ENCODE data around the gene BCL2L12. TPM values are rescaled to one million over a fixed set of nuclear protein-coding genes. Genes with fewer than 3 reads are reported as not detected.
"Not testable (repeated sequence)": the region's sequence is repeated elsewhere in the genome, so short reads cannot be mapped to it uniquely, and the experiment has no call there.

The BCL2L12 gene
- polyA plus RNA-seq, 1 experiment: 21.5 TPM

DNA sequence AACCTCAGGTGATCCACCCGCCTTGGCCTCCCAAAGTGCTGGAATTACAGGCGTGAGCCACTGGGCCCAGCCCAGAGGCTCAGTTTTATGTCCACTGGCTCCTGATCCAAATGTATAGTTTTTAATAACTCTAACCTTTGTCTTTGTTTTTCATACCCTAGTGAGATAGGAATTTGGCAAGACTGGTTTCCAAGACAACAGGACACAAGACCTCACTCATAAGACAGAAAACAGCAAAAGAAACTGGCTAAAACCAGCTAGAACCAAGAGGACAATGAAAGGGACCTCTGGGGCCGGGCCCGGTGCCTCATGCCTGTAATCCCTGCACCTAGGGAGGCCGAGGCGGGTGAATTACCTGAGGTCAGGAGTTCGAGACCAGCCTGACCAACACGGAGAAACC lies 52.8 kb downstream of the BCL2L12 start:
- no peak overlapping the region for H3K4me3 ChIP-seq (ENCODE audit: low read depth, low read length)
- CTCF ChIA-PET: interaction anchor here (1.1 to 2.5 kb wide), 7 partner anchors 22 to 145 kb away, joined by 3 to 9 read pairs (median 5); partner anchors contain the start of genes AP2A1, FUZ and MED25
- TF ChIP-seq, protein P1, sequence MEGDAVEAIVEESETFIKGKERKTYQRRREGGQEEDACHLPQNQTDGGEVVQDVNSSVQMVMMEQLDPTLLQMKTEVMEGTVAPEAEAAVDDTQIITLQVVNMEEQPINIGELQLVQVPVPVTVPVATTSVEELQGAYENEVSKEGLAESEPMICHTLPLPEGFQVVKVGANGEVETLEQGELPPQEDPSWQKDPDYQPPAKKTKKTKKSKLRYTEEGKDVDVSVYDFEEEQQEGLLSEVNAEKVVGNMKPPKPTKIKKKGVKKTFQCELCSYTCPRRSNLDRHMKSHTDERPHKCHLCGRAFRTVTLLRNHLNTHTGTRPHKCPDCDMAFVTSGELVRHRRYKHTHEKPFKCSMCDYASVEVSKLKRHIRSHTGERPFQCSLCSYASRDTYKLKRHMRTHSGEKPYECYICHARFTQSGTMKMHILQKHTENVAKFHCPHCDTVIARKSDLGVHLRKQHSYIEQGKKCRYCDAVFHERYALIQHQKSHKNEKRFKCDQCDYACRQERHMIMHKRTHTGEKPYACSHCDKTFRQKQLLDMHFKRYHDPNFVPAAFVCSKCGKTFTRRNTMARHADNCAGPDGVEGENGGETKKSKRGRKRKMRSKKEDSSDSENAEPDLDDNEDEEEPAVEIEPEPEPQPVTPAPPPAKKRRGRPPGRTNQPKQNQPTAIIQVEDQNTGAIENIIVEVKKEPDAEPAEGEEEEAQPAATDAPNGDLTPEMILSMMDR (IDR thresholded peaks at IDR 0.05; ENCODE audit: insufficient read depth, low read depth, low read length): no peak
- POLR2A ChIA-PET: no interaction called here
- H3K36me3 ChIP-seq (ENCODE audit: control insufficient read depth, insufficient read depth, low read length): 0 out of 2 replicates have a peak, but pooled peaks cover 2% of the 10 kb centered on the region
- no peaks in the 10 kb centered on the region for H3K27me3 ChIP-seq (ENCODE audit: control insufficient read depth, insufficient read depth, low read length)
- DNase-seq (ENCODE audit: low read depth): no peak

DNA sequence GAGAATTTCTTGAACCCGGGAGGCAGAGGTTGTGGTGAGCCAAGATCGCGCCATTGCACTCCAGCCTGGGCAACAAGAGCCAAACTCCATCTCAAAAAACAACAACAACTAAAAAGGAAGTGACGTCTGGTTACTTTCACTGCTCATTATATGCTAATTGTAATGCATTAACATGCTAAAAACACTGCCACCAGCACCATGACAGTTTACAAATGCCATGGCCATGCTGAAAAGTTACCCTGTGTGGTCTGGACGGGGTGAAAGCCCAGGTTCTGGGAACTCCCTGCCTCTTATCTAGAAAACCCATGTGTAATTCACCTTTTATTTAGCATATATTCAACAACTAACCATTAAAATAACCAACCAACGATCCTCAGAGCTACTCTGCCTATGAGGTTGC lies 53.3 kb downstream of the BCL2L12 start:
- TF ChIP-seq, protein P1 (IDR thresholded peaks at IDR 0.05; ENCODE audit: insufficient read depth, low read depth, low read length): no peak
- POLR2A ChIA-PET: no interaction called here
- DNase-seq (ENCODE audit: low read depth): no peak
- no peaks in the 10 kb centered on the region for H3K36me3 ChIP-seq (ENCODE audit: control insufficient read depth, insufficient read depth, low read length)
- no peak overlapping the region for H3K4me3 ChIP-seq (ENCODE audit: low read depth, low read length)
- CTCF ChIA-PET: no interaction called here
- H3K27me3 ChIP-seq (ENCODE audit: control insufficient read depth, insufficient read depth, low read length): no peaks in the 10 kb centered on the region

DNA sequence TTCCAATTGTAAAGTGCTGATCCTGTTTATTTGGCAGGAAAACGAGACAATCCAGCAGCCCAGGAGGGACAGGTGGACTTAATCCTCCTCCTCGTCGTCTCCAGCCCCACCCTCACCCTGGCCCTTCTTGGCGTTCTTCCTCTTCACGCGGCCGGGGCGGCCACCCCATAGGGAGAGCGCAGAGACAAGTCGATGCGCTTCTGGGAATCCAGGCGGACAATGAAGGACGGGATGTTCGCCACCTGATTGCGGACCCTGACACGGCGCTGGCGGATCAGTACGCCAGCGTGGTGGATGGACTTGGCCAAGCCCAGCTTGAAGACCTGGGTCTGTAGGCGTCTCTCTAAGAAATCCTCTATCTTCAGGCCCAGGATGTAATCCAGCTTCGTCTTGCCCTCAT lies 53.7 kb downstream of the BCL2L12 start:
- H3K36me3 ChIP-seq (ENCODE audit: control insufficient read depth, insufficient read depth, low read length); POLR2A ChIA-PET; H3K27me3 ChIP-seq (ENCODE audit: control insufficient read depth, insufficient read depth, low read length); DNase-seq (ENCODE audit: low read depth); CTCF ChIA-PET; H3K4me3 ChIP-seq (ENCODE audit: low read depth, low read length): not testable (repeated sequence)

Small RNAs within 50 kb of the gene (small RNA-seq; reads per million reads assigned to genes)
- gene MIR5088 (ENCODE audit: insufficient read length, low read depth, low replicate concordance): not detected

Other genes with a start within 250 kb of the BCL2L12 start
- not detected in 2 replicates for gene PTH2, start 242.5 kb upstream of the BCL2L12 start, polyA plus RNA-seq (2011; rRNA removed)
- gene GFY, start 240.5 kb upstream of the BCL2L12 start, polyA plus RNA-seq (2011; rRNA removed): not detected in 2 replicates
- 0.09 and 0.10 TPM in 2 replicates for gene SLC17A7, start 224.4 kb upstream of the BCL2L12 start, polyA plus RNA-seq (2011; rRNA removed)
- gene PIH1D1, start 214.1 kb upstream of the BCL2L12 start, polyA plus RNA-seq (2011; rRNA removed): 69.5 and 75.8 TPM in 2 replicates
- 5.9 and 15.0 TPM in 2 replicates for gene ALDH16A1, start 212.7 kb upstream of the BCL2L12 start, polyA plus RNA-seq (2011; rRNA removed)
- gene FLT3LG, start 191.7 kb upstream of the BCL2L12 start, polyA plus RNA-seq (2011; rRNA removed): 4.9 and 7.7 TPM in 2 replicates
- 2,322 and 6,136 TPM in 2 replicates for gene RPL13A, start 178.3 kb upstream of the BCL2L12 start, polyA plus RNA-seq (2011; rRNA removed)
- gene RPS11, start 169.5 kb upstream of the BCL2L12 start, polyA plus RNA-seq (2011; rRNA removed): 2,226 and 2,533 TPM in 2 replicates
- gene FCGRT, start 153.3 kb upstream of the BCL2L12 start, polyA plus RNA-seq (2011; rRNA removed): 77.3 and 98.8 TPM in 2 replicates
- 52.4 and 68.9 TPM in 2 replicates for gene RCN3, start 137.9 kb upstream of the BCL2L12 start, polyA plus RNA-seq (2011; rRNA removed)
- gene NOSIP, start 85.4 kb upstream of the BCL2L12 start, polyA plus RNA-seq (2011; rRNA removed): 59.2 and 87.6 TPM in 2 replicates
- gene PRRG2, start 84.6 kb upstream of the BCL2L12 start, polyA plus RNA-seq (2011; rRNA removed): 0.12 and 0.13 TPM in 2 replicates
- gene PRR12, start 74.8 kb upstream of the BCL2L12 start, polyA plus RNA-seq (2011; rRNA removed): 0.42 and 0.43 TPM in 2 replicates
- gene RRAS, start 25.8 kb upstream of the BCL2L12 start, polyA plus RNA-seq (2011; rRNA removed): 117 and 186 TPM in 2 replicates
- 2.8 and 3.4 TPM in 2 replicates for gene SCAF1, start 23.7 kb upstream of the BCL2L12 start, polyA plus RNA-seq (2011; rRNA removed)
- 47.5 and 68.5 TPM in 2 replicates for gene IRF3, start 76 bp upstream of the BCL2L12 start, polyA plus RNA-seq (2011; rRNA removed)
- 269 and 372 TPM in 2 replicates for gene PRMT1, start 11.3 kb downstream of the BCL2L12 start, polyA plus RNA-seq (2011; rRNA removed)
- gene ADM5, start 23.7 kb downstream of the BCL2L12 start, polyA plus RNA-seq (2011; rRNA removed): 0.39 TPM in 2 replicates
- gene CPT1C, start 25.2 kb downstream of the BCL2L12 start, polyA plus RNA-seq (2011; rRNA removed): 26.0 and 45.9 TPM in 2 replicates
- gene TSKS, start 97.4 kb downstream of the BCL2L12 start, polyA plus RNA-seq (2011; rRNA removed): 0.11 and 0.15 TPM in 2 replicates
- 82.1 and 153 TPM in 2 replicates for gene AP2A1, start 101.1 kb downstream of the BCL2L12 start, polyA plus RNA-seq (2011; rRNA removed)
- 8.3 and 14.3 TPM in 2 replicates for gene FUZ, start 147.4 kb downstream of the BCL2L12 start, polyA plus RNA-seq (2011; rRNA removed)
- gene MED25, start 152.4 kb downstream of the BCL2L12 start, polyA plus RNA-seq (2011; rRNA removed): 12.3 and 27.7 TPM in 2 replicates
- gene PTOV1, start 185.2 kb downstream of the BCL2L12 start, polyA plus RNA-seq (2011; rRNA removed): 30.7 and 67.6 TPM in 2 replicates
- 14.6 and 28.9 TPM in 2 replicates for gene PNKP, start 201.6 kb downstream of the BCL2L12 start, polyA plus RNA-seq (2011; rRNA removed)
- 40.5 and 42.0 TPM in 2 replicates for gene AKT1S1, start 211.4 kb downstream of the BCL2L12 start, polyA plus RNA-seq (2011; rRNA removed)
- gene TBC1D17, start 211.8 kb downstream of the BCL2L12 start, polyA plus RNA-seq (2011; rRNA removed): 17.6 and 26.7 TPM in 2 replicates
- 0.12 and 0.32 TPM in 2 replicates for gene IL4I1, start 231.0 kb downstream of the BCL2L12 start, polyA plus RNA-seq (2011; rRNA removed)